K562 treated with DMSO at 1 percent for 24 hours (cell line): ENCODE data around the gene RNF44. TPM values are rescaled to one million over a fixed set of nuclear protein-coding genes. Genes with fewer than 3 reads are reported as not detected.

Source experiments
- total RNA-seq: library from RNA; unstranded; fragments of 300-600 nt; gene quantifications from 2 replicates; pipeline ENCODE4 v1.2.3, GENCODE V29; 2022; ENCODE audit warnings: low read depth; ENCODE audit not compliant: insufficient read depth

RNF44 gene
- total RNA-seq = 39.7 and 43.9 TPM in 2 replicates

DNA sequence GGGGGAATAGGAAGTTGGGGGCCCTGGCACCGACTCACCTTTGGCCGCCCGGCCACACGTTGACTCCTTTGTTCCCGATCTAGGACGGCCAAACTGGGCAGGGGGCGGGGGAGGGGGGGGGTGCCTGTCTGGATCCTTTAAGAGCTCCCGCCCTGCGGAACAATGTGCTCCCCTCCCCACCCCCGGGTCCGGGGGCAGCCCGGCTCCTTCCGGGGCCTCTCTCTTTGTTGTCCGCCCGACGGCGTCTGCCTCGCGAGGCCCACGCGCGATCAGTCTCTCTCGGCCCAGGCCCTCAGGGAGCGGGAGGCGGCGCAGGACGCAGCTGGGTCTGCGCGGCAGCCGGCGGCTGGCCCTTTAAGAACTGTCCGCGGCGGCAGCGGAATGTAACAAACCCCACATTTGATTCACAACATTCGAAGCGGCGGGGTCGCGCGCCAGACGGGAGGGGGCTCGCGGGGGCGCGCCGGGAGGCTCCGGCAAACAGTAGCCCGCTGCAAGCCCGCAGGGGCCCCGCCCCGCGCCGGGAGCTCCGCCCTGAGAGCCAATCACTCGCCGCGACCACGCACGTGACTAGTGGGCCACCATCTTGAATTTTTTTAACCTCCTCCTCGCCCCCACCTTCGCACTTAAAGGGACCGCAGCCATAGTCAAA, at the start of gene RNF44:
Gene RNF44 (minus strand): TSS at position 501 of the 652 bp plus-strand sequence. CDS start 4,930 bp downstream, outside the sequence.

DNA sequence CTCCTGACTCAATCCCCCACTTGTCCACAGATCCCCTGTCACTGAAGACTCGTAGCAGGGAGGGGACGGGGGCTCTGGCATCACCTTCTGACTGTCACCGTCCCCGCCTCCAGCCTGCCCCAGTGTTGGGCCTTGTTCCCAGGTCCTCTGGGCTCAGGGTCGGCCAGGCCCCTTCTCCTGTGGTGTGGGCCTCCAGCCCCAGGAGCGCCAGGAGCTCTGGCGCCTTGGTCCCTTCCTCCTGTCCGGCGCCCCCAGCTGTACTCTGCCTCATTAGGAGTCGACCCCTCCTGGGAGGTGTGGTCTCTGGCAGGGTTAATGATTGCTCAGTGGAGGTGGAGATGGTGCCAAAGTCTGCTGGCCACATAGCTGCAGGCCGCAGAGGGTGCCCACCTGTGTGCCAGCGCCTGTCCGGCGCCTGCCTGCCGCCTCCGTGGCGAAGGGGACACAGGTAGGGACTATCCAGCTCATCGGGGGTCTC, 11.8 kb upstream of the RNF44 start, which contains the start of gene CDHR2:
Gene CDHR2 (plus strand): TSS at position 376 of the 478 bp plus-strand sequence. CDS start 16,011 bp downstream, outside the sequence.

Other genes with a start within 250 kb of the RNF44 start
- 61.4 and 66.3 TPM in 2 replicates for gene KIAA1191, start 175.6 kb downstream of the RNF44 start, total RNA-seq
- 0.06 TPM in 1 of 2 replicates, not detected in the other for gene ARL10, start 171.9 kb downstream of the RNF44 start, total RNA-seq
- gene NOP16, start 148.8 kb downstream of the RNF44 start, total RNA-seq = 16.8 and 17.2 TPM in 2 replicates
- gene HIGD2A, start 148.7 kb downstream of the RNF44 start, total RNA-seq = 379 and 402 TPM in 2 replicates
- gene CLTB, start 120.9 kb downstream of the RNF44 start, total RNA-seq = 103 and 104 TPM in 2 replicates
- 24.1 and 25.6 TPM in 2 replicates for gene FAF2, start 89.0 kb downstream of the RNF44 start, total RNA-seq
- 0.07 and 0.13 TPM in 2 replicates for gene CDHR2, start 11.9 kb upstream of the RNF44 start, total RNA-seq
- gene GPRIN1, start 72.8 kb upstream of the RNF44 start, total RNA-seq = 8.0 and 9.3 TPM in 2 replicates
- gene SNCB, start 93.1 kb upstream of the RNF44 start, total RNA-seq = not detected in 2 replicates
- gene EIF4E1B, start 93.3 kb upstream of the RNF44 start, total RNA-seq = not detected in 2 replicates
- gene TSPAN17, start 110.1 kb upstream of the RNF44 start, total RNA-seq = 51.7 and 54.1 TPM in 2 replicates